ENCODE measurements around the gene RAB10.
"Not testable (repeated sequence)": the region's sequence is repeated elsewhere in the genome, so short reads cannot be mapped to it uniquely, and the experiment has no call there.

Gene RAB10

DNA sequence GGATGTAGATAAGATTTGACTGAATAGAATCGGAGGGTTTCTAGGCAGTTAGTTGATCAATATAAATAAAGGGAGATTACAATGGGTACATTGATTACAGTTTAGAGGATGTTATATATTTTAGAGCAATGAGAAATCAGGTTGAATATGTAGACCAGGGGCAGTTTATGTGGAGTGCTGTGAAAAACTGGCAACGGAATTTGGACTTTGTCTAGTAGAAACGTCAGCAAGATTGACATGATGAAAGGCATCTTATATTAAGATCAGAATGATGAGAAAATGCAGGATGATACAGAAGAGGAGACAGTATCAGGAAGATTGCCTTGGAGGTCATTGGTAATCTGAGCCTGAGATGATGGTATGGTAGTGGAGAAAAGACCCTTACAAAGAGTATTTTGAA is 39.9 kb downstream of the RAB10 start:
- no peak for TF ChIP-seq CTCF (IDR thresholded peaks at IDR 0.05; ENCODE audit: low read length, missing control alignments)
- DNase-seq (ENCODE audit: low read depth), result no peak
- H3K4me3 ChIP-seq (replicated peaks; ENCODE audit: low read depth, low read length), result no peak overlapping the region

DNA sequence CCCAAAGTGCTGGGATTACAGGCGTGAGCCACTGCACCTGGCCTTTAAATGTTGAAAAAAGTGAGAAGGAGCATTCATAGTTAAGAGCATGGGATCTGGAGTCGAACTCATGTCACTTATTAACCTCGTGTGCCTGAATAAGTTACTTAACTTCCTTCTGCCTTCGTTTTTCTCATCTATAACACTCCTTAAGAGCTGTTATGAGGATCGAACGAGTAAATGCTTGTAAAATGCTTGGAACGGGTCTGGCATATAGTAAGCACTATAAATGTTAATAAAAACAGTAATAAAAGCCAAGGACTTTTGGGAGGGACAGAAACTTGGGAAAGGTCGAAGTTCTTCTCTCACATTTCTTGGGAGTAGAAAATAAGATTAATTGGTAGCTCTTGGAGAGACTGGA is 40.8 kb downstream of the RAB10 start:
- no peak overlapping the region for H3K4me3 ChIP-seq (replicated peaks; ENCODE audit: low read depth, low read length)
- no peak for TF ChIP-seq CTCF (IDR thresholded peaks at IDR 0.05; ENCODE audit: low read length, missing control alignments)
- DNase-seq (ENCODE audit: low read depth), result no peak

DNA sequence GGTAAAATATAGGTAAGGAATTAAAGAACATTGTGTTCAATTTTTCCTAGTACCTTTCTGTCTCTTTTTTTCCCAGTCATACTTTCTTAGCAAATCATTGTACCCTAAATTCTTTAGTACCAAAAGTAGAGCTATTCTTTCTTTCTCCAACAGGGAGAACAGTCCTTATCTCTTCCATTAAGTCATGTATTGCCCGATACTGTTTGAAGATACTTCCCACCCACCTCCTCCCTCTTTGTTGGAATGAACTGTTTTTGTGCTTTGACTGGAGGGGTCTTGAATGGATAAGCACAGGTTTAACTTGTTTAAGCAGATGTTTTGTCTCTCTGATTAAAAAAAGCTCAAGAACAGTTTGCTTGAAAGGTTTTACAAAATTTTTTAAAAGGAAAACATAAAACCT is 41.3 kb downstream of the RAB10 start:
- no peak overlapping the region for H3K4me3 ChIP-seq (replicated peaks; ENCODE audit: low read depth, low read length)
- TF ChIP-seq CTCF (IDR thresholded peaks at IDR 0.05; ENCODE audit: low read length, missing control alignments), result no peak
- no peak for DNase-seq (ENCODE audit: low read depth)

DNA sequence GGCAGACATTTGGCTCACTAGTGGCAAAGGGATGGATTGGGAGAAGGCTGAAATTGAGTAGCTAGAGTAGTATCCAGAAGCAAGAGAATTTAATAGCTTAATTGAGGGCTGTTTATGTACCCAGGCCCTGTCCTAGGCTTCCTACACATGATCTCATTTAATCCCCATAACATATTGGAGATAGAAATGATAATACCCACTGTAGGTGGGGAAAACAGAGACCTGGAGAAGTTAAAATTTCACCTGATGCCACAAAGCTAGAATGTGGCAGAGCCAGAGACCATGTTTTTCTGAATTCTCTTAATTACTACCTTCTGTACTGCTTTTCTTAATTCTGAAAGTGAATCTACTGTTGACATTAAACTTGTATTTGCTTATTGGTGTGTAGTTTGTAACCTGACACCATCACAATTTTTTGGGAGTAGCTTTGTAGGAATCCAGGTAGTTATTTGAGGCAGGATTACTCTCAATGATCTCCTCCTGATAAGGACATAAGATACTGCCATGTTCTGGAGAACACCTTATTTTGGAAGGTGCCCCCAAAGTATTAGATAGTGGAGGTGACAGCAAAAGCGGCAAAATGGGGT is 42.2 kb downstream of the RAB10 start:
- no peak overlapping the region for H3K4me3 ChIP-seq (replicated peaks; ENCODE audit: low read depth, low read length)
- TF ChIP-seq CTCF (IDR thresholded peaks at IDR 0.05; ENCODE audit: low read length, missing control alignments), result no peak

GRCh38 chr2:26077291-26077690 is 43.4 kb downstream of the RAB10 start:
- H3K4me3 ChIP-seq (replicated peaks; ENCODE audit: low read depth, low read length), result no peak overlapping the region
- TF ChIP-seq CTCF (IDR thresholded peaks at IDR 0.05; ENCODE audit: low read length, missing control alignments), result no peak
- no peak for DNase-seq (ENCODE audit: low read depth)

More for the DNA sequence above, 42.2 kb downstream of the RAB10 start:
- no peak for DNase-seq (ENCODE audit: low read depth)

DNA sequence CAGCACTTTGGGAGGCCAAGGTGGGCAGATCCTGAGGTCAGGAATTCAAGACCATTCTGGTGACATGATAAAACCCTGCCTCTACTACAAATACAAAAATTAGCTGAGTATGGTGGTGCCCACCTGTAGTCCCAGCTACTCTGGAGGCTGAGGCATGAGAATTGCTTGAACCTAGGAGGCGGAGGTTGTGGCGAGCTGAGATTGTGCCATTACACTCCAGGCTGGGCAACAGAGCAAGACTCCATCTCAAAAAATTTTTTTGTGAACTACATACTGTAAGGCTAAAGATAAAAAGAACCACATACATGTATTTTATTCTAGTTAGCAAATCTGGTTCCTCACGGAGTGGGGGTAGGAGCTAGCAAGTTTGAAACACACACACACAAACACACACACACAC is 45.1 kb downstream of the RAB10 start:
- H3K4me3 ChIP-seq (replicated peaks; ENCODE audit: low read depth, low read length), result no peak overlapping the region
- no peak for TF ChIP-seq CTCF (IDR thresholded peaks at IDR 0.05; ENCODE audit: low read length, missing control alignments)
- DNase-seq (ENCODE audit: low read depth), result no peak

GRCh38 chr2:26080356-26080755 is 46.5 kb downstream of the RAB10 start:
- no peak for TF ChIP-seq CTCF (IDR thresholded peaks at IDR 0.05; ENCODE audit: low read length, missing control alignments)
- H3K4me3 ChIP-seq (replicated peaks; ENCODE audit: low read depth, low read length), result no peak overlapping the region
- no peak for DNase-seq (ENCODE audit: low read depth)

DNA sequence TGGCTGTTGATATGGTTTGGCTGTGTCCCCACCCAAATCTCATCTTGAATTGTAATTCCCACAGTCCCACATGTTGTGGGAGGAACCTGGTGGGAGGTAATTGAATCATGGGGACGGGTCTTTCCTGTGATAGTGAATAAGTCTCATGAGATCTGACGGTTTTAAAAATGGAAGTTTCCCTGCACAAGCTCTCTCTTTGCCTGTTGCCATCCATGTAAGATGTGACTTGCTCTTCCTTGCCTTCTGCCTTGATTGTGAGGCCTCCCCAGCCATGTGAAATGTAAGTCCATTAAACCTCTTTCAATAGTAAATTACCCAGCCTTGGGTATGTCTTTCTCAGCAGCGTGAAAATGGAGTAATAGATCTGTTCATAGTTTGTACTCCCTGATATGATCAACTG is 47.0 kb downstream of the RAB10 start:
- H3K4me3 ChIP-seq (replicated peaks; ENCODE audit: low read depth, low read length); DNase-seq (ENCODE audit: low read depth): not testable (repeated sequence)

All from fibroblast of pulmonary artery (primary cell).